GM19043 (cell line): ENCODE data around the gene CLEC4E.
"Not testable (repeated sequence)": the region's sequence is repeated elsewhere in the genome, so short reads cannot be mapped to it uniquely, and the experiment has no call there.

ENCODE experiments used
- ATAC-seq: cut with Tn5 transposase; IDR thresholded peaks from one replicate; pipeline ENCODE4 v1.9.1; 2021; ENCODE audit warnings: low read depth; ENCODE audit not compliant: unreplicated experiment

Gene CLEC4E

GRCh38 chr12:8540831-8541230 lies at the start of gene CLEC4E:
Gene CLEC4E, minus strand, starts transcription at chr12:8540905. Its CDS starts 108 bp downstream, at chr12:8540797.
- not testable (repeated sequence) for ATAC-seq

- no peak for ATAC-seq
These were observed 49.0 kb upstream of the CLEC4E start for GRCh38 chr12:8589679-8590078.

- ATAC-seq = not testable (repeated sequence)
These were observed 43.8 kb upstream of the CLEC4E start for GRCh38 chr12:8584478-8584877.

GRCh38 chr12:8584004-8584403 lies 43.3 kb upstream of the CLEC4E start:
- ATAC-seq = no peak

GRCh38 chr12:8581098-8581784 lies 40.5 kb upstream of the CLEC4E start:
- no peak for ATAC-seq

GRCh38 chr12:8577879-8578278 lies 37.2 kb upstream of the CLEC4E start:
- ATAC-seq = no peak

- ATAC-seq = no peak
These were observed 31.8 kb upstream of the CLEC4E start for GRCh38 chr12:8572507-8572906.

- no peak for ATAC-seq
These were observed 25.8 kb upstream of the CLEC4E start for GRCh38 chr12:8566525-8566924.

- not testable (repeated sequence) for ATAC-seq
These were observed 25.3 kb upstream of the CLEC4E start for GRCh38 chr12:8566052-8566451.

GRCh38 chr12:8564656-8565055 lies 24.0 kb upstream of the CLEC4E start:
- no peak for ATAC-seq

- no peak for ATAC-seq
These were observed 22.7 kb upstream of the CLEC4E start for GRCh38 chr12:8563356-8563755.

- ATAC-seq = no peak
These were observed 21.6 kb upstream of the CLEC4E start for GRCh38 chr12:8562310-8562709.

GRCh38 chr12:8561011-8561410 lies 20.3 kb upstream of the CLEC4E start:
- no peak for ATAC-seq

GRCh38 chr12:8559676-8560075 lies 19.0 kb upstream of the CLEC4E start:
- no peak for ATAC-seq

- no peak for ATAC-seq
These were observed 15.9 kb upstream of the CLEC4E start for GRCh38 chr12:8556531-8557097.

GRCh38 chr12:8554451-8555195 lies 13.9 kb upstream of the CLEC4E start:
- ATAC-seq = no peak

- ATAC-seq = no peak
These were observed 12.5 kb upstream of the CLEC4E start for GRCh38 chr12:8553088-8553627.

- ATAC-seq = no peak
These were observed 8.7 kb upstream of the CLEC4E start for GRCh38 chr12:8549381-8549780.

GRCh38 chr12:8548192-8548591 lies 7.5 kb upstream of the CLEC4E start:
- ATAC-seq = no peak

GRCh38 chr12:8547645-8548044 lies 6.9 kb upstream of the CLEC4E start:
- ATAC-seq = no peak

- no peak for ATAC-seq
These were observed 5.9 kb upstream of the CLEC4E start for GRCh38 chr12:8546591-8546990.
